HuH-7 (cell line): Measurements from ENCODE around the gene RASA2.
"Not testable (repeated sequence)": the region's sequence is repeated elsewhere in the genome, so short reads cannot be mapped to it uniquely, and the experiment has no call there.

Experiments
- DNase-seq: peaks from one replicate; pipeline ENCODE4 v3.0.0; 2011; ENCODE audit warnings: low spot score

The RASA2 gene

DNA sequence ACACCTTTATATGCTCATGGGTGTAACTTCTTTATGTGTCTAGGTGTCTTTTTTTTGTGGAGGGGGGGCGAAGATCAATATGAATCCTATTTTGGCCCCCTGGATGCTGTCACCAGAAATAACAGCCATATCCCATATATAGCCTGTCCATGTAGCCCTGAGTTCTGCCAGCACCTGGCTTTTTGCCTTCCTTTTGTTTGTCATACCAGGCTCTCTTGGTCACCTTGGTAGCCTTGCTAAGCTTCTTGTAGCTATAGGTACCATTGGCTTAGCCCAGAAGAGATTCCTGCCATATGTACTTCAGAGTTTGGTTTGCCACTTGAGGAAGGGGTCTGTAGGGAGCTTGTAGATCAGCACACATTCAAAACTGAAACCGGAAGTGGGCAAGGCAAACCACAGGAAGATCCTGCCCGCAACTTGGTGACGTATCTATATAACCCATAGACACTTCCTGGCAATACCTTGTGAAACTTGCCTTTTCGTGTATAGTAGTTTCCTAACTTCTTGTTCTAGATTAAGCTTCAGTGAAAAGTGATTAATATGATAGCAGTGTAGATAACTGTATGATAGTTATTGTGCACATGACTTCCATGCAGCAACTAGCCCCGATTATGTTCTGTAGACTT lies 11.9 kb downstream of the RASA2 start:
- no peak for DNase-seq

DNA sequence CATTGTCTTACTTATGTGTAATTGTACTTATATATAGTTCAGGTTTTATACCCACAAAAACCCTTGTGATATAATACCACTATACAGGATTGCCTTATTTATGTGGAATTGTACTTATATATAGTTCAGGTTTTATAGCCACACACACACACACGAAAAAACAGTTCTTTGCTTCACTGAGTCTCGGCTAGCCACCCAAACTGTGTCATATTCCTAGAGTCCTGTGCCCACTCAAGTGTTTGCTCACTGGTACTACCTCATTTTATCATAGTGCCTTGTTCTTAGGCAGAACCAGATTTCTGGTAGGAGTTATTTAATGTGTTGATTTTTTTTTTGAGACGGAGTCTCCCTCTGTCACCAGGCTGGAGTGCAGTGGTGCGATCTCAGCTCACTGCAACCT lies 12.5 kb downstream of the RASA2 start:
- DNase-seq, result no peak

DNA sequence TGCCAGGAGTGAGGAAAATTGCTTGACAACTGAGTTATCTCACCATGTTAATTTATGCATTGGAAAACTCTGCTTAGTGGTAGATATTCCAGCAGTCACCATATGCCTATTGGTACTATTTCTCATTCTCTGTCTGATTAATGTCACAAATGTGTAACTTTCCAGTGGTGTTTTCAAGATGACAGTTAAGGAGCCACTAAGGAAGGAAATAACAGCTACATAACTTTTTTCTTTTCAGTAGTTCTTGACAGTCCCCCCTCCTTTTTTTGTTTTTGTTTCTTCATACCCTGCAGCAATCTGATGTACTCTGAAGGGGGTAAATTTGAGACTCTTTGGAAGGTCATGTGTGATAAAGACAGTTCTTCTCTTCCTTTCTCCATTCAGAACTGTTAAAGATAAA lies 13.1 kb downstream of the RASA2 start:
- no peak for DNase-seq

DNA sequence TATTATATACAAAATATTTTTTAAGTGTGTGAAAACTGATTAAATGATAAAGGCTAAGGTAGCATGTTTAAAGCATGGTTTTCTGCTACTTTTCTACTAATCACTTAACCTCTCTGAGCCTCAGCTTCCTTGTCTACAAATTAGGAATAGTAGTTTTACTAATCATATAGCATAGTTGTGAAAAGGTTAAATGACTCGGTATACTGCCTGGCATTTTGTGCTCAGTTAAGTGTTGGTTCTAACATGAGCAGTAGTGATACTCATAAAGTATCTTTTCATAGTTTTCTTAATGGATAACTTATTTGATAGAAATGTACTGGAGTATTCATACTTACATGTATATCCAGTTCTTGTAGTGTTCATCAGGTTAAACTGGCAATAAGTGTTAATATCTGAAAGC lies 13.6 kb downstream of the RASA2 start:
- DNase-seq, result no peak

DNA sequence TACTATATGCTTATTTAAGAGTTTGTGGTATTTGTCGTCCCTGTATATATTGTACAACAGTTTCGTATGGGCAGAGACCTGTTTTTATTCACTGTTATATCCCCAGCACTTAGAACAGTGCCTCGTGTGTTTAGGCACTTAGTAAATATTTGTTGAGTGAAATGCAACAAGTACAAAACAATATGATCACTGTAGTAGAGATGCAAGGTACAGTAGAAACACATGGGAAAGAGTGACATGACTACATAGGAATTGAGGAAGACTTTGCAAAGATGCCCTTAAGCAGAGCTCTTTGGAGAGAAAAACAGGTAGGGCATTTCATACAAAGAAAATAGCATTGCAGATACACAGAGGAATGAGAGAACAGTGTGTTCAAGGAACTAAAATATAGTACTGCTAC lies 18.3 kb downstream of the RASA2 start:
- no peak for DNase-seq

DNA sequence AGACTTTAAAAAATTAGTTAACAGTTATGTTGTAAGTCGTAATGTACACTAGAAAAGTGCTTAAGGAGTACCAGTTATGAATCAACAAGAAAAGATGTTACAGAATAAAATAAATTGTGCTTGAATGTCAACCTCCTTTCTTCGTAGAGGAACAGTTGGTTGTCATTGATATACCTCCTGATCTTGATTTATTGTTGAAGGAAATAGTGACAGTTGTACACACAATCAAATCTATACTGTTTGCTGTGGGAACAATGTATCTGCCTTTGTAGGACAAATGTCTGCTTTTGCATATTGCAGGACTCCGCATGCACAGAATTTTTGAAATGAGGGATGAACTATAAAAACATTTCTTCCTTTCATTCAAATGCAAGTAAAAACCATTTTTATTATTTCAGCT lies 19.2 kb downstream of the RASA2 start:
- DNase-seq, result no peak

DNA sequence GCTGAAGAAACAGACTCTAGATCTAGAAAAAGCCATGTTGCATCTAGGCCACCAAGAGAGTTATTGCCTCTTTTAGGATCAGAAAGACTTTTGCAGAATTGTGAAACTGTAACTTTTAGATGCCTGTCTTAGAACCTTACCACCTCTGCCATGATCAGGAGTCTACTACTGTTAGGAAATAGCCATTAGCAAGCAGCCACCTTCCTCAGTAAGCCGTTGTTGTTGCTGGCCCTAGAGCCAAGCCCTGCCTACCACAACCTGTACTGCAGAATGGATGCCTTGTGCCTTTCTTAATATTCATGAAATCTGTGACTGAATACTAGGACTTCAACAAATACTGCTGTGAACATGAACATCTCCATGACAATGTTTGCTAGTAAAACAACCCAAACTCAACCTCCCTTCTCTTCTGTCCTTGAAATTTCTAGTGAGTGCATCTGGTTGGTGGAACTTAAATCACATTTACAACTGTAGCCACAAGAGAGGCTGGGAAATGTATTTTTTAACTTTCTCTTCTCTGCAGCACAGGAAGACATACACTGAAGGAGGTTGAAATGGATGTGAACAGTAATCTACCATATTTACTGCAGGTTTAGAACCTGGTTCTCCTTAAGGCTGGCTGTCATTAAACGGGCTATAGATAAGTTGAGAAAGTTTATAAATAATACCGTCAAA lies 20.7 kb downstream of the RASA2 start:
- DNase-seq, result no peak

DNA sequence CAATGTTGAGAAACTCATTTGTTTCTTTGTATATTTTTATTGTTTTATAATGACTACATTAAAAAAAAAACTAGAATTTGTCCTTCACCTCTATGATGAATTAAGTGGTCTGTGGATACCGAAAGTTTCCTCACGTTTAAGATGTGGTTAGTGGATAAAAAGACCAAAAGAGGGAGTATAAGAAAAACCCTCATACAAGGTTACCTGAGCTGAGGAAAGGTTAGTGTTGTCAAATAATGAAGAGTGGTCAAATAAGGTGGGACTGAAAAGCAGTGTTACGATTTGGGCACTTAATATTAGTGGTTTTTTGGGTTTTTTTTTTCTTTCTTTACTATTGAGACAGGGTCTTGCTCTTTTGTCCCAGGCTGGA lies 21.2 kb downstream of the RASA2 start:
- DNase-seq, result no peak

DNA sequence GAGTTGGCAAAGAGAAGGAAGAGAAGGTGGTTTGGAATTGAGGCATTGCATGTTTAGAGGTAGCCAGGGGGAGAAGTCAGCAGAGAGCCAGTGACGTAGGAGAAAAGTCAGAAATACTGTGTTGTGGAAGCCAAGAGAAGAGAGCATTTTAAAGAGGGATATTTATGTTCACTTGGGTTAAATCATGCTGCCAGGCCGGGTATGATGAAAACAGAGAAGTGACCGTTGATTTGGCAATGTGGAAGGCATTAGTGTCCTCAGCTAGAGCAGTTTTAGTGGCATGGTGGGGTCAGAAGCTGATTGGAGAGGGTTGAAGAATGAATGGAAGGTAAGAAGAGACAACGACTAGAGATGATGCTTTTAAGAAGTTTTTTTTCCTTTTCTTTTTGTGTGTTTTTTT lies 24.5 kb downstream of the RASA2 start:
- DNase-seq, result no peak

DNA sequence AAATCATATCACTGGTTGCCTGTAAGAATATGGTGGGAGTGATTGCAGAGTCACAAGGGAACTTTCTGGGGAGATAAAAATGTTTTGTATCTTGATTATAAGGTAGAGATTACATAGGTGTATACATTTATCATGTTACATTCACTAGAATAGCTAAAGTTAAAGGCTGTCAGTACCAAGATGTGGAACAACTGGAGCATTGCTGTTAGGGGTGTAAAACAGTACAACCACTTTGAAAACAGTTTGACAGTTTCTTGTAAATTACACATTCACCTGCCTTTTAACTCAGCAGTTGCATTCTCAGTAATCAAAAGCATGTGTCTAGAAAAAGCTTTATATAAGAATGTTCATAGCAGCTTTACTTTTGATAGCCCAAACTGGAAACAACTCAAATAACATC lies 27.6 kb downstream of the RASA2 start:
- DNase-seq, result no peak

DNA sequence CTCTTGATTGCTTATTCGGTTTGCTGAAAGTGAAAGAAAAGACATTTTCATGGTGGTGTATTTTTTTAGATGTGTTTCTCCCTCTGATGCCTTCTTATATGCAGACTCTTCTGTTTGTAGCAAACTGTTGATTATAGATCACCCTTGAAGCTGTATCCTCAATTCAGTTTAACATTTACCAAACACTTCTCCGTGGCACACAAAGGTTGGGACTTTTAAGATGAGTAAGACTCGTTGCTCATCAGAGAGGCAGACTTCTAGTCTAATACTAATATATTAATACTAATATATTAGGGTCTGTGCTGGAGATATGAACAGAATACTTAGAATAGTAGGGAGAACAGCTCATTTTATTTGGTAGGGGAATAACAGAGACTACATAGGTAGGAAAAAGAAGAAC lies 32.8 kb downstream of the RASA2 start:
- no peak for DNase-seq

DNA sequence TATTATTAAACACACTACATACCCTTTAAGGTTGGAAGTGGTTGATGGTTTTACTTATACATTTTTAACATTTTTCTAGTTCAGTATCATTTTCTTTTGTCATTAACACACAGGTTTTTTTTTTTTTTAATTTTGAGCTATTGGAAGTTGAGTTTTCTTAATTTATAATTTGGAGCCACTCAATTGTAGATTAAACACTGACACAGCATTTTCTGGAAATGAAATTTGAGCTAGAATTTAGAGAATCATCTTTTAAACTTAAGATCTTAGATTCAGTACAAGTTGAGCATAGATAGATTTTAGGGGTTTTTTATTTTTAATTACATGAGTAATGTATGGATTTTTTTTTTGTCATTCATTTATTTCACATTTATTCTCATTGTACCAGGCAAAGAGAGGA lies 35.0 kb downstream of the RASA2 start:
- DNase-seq, result no peak

DNA sequence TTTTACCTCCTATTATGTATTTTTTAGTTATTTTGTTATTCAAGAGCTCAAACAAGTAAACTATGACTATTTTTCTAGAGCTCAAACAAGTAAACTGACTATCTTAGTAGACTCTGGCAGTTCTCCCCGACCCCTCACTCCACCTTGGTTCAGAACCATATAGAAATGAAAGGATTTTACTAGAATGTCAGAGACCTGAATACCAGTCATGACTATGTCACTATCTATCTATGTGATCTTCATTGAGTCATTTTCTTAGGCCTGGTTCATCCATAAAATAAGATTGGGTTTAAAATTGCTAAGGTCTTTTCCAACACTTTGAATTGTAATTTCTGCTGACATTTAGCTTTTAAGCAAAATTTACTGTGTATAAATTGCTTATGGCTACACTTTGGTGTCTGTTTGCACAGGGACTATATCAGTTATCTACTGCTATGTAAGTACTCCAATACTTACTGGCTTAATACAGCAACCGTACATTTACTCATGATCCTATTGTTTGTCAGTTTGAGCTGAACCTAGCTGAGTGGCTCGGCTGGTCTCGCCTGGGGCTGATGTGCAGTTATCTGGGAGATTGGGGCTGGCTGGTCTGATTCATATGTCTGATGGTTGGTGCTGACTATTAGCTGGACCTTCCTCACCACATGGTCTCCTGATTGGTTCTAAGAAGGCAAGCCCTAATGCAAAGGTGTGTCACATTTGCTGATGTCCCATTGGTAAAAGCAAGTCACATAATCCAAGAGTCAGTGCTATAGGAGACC lies 37.0 kb downstream of the RASA2 start:
- no peak for DNase-seq

DNA sequence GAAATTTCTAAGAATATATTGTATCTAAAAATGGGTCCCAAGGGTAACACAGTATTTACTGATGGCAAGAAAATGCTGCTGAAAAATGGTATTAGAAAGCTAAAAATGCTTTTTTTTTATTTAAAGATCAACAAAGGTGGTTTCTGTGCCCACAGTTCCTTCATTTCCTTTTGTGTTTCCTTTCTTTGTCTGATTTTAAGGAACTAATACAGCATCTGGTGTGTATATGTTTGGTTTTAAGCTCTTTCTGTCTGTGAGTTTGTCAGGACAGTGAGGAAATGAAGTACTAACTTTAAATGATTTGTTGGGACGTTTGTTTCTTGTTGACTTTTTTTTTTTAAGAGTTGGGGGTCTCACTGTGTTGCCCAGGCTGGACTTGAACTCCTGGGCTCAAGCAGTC lies 38.2 kb downstream of the RASA2 start:
- DNase-seq, result no peak

DNA sequence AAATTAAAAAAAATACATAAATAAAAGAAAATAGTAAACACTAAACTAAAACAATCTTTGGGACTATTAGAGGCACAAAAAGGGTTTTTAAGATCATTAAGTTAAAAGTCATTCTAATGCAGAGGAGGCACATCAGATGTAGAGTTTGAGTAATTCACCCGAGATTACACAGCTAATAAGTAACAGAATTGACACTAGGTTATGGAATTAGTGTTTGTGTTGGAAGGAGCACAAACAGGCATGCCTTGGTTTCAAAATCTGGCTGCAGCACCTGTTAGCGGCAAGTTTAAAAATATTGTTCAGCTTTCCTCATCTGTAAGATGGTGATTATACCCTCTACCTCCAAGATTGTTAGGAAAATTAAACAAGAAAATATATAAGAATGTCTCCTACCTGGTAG lies 39.0 kb downstream of the RASA2 start:
- no peak for DNase-seq

DNA sequence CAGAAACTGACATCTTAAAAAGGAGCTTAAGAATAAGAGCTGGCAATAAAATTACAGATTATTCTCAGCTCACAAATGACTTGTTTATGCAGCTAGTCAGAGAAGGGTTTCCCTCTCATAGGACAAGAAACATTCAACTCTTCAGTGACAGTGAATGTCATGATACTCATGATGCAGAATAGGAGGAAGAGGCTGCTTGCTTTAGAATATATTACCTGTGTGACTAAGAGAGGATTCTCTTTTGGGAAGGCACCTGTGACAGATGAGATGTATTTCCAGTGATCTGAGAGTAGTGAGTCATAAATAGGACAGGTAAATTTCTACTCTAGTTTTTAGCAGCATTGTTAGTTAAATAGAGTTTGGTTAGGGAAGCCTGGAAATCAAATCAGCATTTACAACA lies 39.9 kb downstream of the RASA2 start:
- no peak for DNase-seq

DNA sequence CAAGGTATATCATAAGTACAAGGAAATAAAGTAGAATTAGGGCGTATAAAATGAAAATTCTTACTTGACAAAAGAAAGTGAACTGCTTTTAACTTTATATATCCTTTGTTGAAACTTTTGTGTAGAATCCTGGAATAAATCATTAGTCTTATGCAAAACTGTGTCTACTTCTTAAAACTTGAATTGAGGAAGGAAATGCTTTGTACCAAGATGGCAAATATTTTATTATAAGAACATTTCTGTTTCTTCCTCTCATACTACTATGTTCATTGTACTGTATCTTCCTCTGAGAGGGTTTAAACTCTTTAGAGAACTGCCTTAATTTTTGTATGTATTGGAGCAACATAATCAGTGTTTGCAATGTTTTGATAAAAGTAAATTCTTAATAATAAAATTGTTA lies 42.0 kb downstream of the RASA2 start:
- DNase-seq, result no peak

DNA sequence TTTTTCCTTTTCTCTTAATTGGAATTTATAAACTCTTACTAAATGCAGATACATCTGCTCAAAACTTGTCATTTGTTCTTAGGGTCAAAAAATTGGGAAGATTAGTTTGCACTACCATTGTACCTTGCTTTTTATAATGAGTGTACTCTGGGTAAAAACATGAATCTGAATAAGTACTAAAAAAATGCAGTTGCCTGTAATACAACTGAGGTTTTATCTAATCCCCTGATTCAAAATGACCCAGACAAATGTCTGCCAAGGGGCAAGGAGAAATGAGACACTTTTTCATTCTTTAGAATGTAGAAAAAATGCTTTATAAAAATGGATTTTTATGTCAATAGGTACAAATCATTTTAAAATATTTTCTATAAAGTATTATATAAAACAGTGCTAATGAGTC lies 42.4 kb downstream of the RASA2 start:
- no peak for DNase-seq

DNA sequence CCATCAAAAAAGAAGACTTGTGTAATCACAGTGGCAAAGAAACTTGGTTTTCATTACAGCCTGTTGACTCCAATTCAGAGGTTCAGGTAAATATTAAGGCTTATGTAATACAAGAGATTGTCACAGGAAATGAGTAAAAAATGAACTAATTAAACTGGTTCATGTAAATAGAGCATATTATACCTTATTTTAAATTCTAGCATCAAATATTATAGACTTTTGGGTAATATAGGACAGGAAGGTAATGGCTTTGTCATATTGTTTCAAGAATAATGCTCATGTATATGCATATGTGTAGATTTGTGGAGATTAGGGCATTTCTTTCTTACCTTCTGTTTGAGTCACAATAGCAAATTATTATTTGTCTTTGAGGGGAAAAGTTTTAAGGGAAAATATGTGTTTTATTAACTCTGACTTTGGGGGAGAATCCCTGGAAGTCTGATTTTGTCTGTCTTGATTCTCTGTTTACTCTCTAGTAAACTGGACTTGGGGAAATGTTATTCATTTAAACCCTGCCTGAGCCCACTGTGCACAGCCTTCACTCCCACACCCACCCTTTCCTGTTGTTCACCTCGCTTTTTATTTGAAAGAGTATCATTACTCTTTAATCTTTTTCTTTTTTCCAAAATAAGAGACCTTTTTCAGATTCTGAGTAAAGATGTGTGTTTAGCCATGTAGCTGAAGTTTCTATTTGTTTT lies 43.0 kb downstream of the RASA2 start:
- DNase-seq, result no peak

DNA sequence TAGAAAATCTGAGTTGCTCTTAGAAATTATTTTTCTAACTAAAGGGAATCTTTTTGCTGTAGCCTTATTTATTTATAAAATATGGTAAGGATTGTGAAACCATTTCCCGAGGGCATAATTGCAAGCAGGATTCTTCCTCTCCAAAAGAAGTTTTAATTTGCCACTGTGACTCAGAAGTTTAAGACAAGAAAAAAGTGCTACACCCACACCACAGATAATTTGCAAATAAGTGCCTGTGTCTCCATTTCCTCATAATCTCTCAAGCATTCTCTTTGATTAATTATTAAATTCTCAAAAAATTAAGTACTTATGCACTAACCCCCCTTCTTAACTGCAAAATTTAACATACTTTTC lies 43.6 kb downstream of the RASA2 start:
- no peak for DNase-seq

DNA sequence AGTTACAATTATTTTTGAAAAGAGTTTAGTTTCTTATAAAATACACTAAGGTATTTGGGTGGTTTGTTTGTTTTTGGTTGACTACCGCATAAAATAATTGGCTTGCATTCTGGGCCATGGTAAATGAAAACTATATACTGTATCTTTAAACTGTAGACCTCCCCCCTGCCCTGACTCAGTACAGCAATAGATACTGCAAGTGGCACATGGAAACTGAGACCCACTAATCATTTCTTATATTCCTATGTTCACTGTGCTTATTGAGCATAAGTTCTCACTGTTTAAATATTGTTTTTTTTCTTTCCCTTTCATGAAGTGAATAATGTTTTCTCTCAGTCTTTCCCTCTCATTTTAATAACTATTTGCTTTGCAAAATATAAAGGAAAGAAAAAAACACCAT lies 45.8 kb downstream of the RASA2 start:
- DNase-seq, result no peak

DNA sequence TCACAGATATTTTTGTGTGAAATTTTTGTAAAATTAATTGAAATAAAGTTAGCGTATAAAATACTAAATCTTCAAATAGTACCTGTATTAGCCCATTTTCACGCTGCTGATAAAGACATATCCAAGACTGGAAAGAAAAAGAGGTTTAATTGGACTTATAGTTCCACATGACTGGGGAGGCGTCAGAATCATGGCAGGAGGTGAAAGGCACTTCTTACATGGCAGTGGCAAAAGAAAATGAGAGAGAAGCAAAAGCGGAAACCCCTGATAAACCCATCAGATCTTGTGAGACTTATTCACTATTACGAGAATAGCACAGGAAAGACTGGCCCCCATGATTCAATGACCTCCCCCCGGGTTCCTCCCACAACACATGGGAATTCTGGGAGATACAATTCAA lies 49.2 kb downstream of the RASA2 start:
- DNase-seq, result not testable (repeated sequence)

DNA sequence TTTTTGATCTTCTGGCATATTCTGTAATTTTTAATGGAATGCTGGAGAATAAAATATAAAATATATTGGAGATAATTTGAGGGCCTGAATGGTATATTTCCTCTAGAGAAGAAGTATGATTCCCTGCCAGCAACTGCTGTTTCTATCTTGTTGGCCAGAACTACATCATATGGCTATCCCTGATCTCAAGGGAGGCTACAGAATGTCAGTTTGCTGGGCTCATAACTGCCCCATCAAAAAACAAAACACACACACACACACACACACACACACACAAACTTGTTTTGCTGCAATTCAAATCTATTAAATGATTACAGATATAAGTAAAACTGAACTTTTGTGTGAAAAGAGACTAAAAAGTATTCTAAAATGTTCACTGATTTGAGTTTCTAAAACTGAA lies 51.0 kb downstream of the RASA2 start:
- DNase-seq, result no peak
